Suprapubic skin (tissue), 3 donors: ENCODE measurements around the gene MYO18A.

ENCODE experiments used
- POLR2A ChIP-seq, 2 donors: fragments of 450-650 bp; IDR thresholded peaks; one replicate each; pipeline ENCODE4 v1.6.1; 2017; ENCODE audit warnings: antibody characterized with exemption in 2 of 2, mild to moderate bottlenecking in 2 of 2, moderate library complexity in 2 of 2
- TF ChIP-seq, protein P1 (sequence below), 2 donors: fragments of 200-600 bp in 1 of 2; fragments of 450-650 bp in 1 of 2; sonication (generic) in 1 of 2; IDR thresholded peaks; one replicate each; pipeline ENCODE4 v1.5.1; 2016 to 2019; ENCODE audit warnings: antibody characterized with exemption in 2 of 2, mild to moderate bottlenecking in 1 of 2, moderate library complexity in 1 of 2

DNA sequence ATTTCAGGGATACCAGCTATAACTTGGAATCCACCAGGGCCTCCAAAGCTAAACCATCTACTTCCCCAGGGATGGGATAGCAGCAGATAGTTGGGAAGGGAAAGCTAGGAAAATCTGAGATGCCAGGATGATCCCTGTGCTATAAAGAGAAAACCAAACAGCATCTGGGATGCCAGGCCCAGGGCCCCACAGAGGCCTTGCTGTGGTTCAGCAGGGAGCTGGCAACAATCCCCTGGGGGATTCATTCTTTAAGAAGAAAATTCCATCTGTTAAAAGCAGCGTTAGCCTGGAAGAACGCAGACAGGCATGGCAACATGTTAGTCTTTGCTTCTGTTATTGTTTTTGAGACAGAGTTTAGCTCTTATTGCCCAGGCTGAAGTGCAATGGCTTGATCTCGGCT is 16.6 kb downstream of the MYO18A start:
- TF ChIP-seq, protein P1, sequence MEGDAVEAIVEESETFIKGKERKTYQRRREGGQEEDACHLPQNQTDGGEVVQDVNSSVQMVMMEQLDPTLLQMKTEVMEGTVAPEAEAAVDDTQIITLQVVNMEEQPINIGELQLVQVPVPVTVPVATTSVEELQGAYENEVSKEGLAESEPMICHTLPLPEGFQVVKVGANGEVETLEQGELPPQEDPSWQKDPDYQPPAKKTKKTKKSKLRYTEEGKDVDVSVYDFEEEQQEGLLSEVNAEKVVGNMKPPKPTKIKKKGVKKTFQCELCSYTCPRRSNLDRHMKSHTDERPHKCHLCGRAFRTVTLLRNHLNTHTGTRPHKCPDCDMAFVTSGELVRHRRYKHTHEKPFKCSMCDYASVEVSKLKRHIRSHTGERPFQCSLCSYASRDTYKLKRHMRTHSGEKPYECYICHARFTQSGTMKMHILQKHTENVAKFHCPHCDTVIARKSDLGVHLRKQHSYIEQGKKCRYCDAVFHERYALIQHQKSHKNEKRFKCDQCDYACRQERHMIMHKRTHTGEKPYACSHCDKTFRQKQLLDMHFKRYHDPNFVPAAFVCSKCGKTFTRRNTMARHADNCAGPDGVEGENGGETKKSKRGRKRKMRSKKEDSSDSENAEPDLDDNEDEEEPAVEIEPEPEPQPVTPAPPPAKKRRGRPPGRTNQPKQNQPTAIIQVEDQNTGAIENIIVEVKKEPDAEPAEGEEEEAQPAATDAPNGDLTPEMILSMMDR (IDR thresholded peaks at IDR 0.05), result no peak
- no peak for TF ChIP-seq POLR2A (IDR thresholded peaks at IDR 0.05)
